HL-60/S4 treated with phorbol 12-myristate 13-acetate at 8.2 ng/mL for 4 days and 3 days (cell line): Measurements from ENCODE around the gene SYT1.

Source experiments
- in situ Hi-C: fragments of 300-500 bp; cut with MboI; formaldehyde crosslinking; loops from 2 replicates; pipeline ENCODE4 v1.15.0; 2022; ENCODE audit warnings: low sequenced_read_pairs

The SYT1 gene

GRCh38 chr12:78891646-78892353 lies 27.2 kb downstream of the SYT1 start:
- in situ Hi-C loops: no loop called here

GRCh38 chr12:78898416-78898815 lies 33.8 kb downstream of the SYT1 start:
- in situ Hi-C loops: no loop called here

- in situ Hi-C loops: no loop called here
These were observed 50.3 kb downstream of the SYT1 start for GRCh38 chr12:78914859-78915331.

DNA sequence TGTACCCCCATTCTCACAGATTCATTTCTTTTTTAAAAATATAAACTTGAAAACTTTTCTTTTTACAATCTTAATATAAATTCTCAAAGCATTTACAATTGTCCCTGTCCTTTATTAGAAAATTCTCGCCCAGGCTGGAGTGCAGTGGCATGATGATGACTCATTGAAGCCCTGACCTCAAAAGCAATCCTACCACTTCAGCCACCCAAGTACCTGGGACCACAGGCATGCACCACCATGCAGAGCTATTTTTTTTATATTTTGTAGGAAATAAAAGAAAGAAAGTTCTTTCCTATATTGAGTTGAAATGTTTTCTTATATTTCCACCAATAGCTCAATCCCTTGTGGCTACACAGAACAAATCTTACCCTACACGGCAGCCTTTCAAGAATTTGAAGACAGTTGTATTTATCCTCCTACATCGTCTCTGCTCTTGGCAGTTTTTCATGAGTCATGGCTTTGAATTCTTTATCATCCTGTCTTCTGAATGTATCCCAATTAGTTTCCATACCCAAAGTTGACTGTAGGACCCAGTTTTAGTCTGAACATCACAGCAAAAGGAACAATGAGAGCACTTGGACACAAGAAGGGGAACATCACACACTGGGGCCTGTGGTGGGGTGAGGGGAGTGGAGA lies 52.4 kb downstream of the SYT1 start:
- in situ Hi-C loops: no loop called here

DNA sequence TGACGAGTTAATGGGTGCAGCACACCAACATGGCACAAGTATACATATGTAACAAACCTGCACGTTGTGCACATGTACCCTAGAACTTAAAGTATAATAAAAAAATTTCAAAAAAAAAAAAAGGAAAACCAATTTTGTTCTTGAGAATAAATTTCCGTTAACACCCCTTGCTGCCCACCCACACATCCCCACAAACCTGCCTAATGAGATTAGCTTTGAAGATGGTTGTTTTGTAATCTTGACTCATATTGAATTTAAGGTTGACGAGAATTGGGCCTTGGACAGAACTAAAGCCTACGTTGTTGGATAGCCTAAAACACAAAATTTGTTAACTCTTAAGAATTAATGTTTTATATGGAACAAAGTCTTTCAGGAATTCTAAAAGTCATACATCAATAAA lies 52.9 kb downstream of the SYT1 start:
- in situ Hi-C loops: no loop called here

DNA sequence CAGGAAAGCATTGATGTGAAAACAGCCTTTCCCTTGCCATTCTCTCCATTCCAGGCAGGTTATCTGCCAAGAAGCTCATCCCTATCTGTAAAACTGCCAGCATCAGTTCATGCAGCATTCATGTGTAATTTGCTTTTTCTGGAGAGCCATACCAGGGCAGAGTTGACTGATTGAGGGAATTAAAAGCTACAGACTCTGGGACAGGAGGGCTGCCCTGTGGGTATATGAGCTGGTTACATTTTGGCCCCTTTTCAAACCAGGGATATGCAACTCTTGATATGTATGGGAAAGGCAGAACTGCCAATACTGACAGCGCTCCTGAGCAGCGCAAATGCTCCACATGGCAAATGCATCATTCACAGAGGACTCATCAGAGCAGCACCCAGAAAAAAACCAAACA lies 53.7 kb downstream of the SYT1 start:
- in situ Hi-C loops: no loop called here

DNA sequence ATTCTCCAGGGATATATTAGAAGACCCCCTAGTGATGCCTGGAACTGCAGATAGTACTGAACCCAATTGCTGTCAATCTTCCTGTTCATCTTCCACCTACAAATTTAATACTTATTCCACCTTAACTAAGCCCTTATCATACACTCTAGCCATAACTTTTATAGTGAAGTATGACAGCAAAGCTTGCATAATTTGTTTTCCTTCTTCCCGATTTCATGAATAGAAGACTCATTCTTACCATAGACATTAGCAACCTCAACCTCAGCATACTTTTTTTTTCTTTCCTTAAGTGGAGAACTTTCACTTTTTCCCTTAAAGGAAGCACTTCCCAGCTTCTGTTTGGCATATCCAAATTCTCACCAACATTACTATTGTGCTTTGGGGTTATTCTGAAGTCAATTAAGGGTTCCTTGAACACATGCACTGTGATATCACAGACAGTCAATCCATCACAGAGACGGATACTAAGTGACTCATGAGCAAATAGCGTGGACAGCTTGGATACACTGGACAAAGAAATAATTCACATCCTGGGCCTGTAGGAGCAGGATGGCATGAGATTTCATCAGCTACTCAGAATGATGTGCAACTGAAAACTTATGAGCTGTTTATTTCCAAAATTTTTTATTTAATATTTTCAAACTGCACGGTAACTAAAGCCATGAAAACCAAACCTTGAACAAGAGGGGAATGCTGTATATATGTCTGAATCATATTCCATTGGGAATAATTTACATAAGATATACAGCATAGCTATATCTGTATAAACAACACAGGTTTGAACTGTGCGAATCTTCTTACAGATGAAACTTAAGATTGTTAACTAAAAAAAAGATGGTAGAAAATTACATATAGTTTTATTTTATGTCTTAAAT lies 63.9 kb downstream of the SYT1 start:
- in situ Hi-C loops: no loop called here

- in situ Hi-C loops: no loop called here
These were observed 64.5 kb downstream of the SYT1 start for GRCh38 chr12:78929075-78929418.

DNA sequence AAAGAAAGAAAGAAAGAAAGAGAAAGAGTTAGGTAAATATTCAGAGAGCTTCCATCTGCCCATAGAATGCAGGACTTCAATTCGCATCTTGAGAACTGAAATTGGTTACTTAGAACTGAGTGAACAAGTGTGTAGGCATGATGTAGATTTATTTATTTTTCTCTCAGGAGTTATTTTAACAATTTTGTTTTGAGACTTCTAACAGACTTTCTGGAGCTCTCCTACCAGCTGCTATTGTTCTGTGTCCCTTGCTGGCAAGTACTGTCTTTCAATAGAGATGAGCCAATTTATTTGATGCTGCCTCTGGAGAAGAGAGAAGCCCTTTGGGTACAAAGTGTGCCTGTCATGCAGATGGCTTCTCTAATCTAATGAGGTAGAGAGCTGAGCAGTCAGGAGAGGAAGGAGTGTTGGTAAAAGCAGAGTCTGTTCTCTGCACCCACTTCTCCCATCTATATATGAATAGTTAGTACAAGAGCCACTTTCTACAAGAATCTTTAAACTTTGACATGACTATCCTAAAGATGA lies 67.0 kb downstream of the SYT1 start:
- in situ Hi-C loops: no loop called here

- in situ Hi-C loops: no loop called here
These were observed 68.4 kb downstream of the SYT1 start for GRCh38 chr12:78933014-78933413.

DNA sequence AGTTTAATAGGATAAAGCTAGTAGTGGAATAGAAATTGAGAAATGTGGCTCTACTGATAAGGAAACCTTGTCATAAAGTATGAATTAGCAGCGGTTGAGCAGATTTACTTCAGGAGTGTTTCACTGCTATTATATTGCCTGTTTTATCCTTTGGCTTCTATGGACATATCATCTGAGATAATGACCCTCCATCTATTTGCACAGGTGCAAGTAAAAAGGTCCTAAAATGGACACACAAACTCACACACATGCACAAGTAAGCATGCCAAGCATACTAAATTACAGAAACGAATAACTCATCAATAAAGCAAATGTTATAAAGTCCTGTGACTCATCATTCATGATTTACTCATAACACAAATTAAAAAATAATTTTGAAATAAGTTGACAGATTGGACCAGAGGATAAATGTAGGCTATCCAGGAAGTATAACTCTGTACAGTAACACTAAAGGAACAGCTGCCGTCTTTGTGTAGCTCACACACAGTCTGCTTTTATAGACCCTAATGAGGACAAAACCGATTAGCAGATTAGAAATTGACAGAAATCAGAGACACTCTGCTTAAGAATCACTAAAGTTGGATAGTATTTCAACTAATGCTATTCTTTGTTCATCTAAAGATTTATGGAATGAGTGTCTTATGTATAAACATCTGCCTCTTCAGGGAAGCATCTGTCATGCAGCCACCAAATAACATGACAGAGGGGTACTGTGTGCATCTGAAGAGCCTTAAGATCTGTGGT lies 73.9 kb downstream of the SYT1 start:
- in situ Hi-C loops: no loop called here

DNA sequence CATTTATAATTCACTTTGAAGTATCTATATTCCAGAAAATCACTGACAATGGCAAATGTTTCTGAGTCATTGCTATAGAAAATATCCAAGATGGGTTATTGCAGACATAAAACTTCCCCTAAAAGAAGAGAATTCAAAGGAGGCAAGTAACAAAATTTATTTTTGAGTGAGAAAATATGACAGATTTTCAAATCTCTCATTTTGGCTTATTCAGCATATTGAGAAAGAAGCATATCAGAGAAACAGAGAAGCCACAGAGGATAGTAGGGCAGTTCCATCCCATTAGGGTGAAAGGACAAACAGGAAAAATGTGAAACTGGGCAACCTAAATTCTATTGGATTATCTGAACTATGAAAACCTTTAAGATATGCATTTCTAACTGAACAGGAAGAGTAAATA lies 85.0 kb downstream of the SYT1 start:
- in situ Hi-C loops: no loop called here

GRCh38 chr12:78951803-78952551 lies 87.4 kb downstream of the SYT1 start:
- in situ Hi-C loops: no loop called here

DNA sequence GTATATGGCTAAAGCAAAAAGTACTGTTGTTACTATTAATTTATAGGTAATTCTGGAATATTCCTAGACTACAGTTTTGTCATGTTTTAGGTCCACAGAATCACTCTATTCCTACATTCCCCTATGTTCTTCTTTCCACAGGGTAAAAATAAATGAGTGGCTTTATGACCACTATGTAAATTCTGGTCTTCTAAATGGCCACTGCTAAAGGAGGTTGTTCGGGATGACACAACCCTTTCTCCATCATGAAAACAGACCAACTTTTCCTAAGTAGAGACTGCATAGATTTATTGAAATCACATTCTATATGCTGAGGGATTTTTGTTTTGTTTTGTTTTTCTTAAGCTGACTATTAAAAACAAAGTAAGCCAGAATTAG lies 88.0 kb downstream of the SYT1 start:
- in situ Hi-C loops: no loop called here

DNA sequence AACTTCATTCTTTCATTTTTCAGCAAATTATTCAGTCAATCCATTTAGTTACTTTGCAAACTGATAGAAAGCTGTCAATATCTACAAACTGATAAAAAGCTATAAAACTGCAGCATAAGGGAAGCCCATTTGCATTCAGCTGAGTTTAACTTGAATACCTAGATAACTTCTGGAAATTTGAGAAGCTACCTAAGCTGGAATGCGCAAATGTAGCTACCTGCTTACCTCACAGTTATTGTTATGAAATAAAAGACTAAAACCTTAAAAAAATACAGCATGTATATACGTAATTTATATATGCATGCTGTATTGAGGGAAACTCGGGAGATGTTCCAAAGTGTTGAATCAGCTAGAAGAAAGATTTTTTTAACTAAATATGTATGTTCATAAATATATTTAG lies 94.4 kb downstream of the SYT1 start:
- in situ Hi-C loops: no loop called here

- in situ Hi-C loops: no loop called here
These were observed 95.0 kb downstream of the SYT1 start for GRCh38 chr12:78959556-78959955.

DNA sequence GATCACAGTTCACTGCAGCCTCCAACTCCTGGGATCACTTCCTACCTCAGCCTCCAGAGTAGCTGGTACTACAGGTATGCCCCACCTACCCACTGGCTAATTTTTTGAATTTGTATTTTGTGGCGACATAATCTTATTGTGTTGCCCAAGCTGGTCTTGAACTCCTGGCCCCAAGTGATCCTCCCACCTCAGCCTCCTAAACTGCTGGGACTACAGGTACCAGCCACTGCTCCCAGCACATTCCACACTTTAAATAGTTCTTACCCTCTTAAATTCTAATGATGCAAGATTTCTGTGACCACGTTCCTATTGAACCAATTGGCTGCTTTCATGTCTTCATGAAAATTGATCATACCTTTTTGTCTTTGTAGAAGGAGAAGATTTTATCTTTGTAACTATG lies 96.6 kb downstream of the SYT1 start:
- in situ Hi-C loops: no loop called here

DNA sequence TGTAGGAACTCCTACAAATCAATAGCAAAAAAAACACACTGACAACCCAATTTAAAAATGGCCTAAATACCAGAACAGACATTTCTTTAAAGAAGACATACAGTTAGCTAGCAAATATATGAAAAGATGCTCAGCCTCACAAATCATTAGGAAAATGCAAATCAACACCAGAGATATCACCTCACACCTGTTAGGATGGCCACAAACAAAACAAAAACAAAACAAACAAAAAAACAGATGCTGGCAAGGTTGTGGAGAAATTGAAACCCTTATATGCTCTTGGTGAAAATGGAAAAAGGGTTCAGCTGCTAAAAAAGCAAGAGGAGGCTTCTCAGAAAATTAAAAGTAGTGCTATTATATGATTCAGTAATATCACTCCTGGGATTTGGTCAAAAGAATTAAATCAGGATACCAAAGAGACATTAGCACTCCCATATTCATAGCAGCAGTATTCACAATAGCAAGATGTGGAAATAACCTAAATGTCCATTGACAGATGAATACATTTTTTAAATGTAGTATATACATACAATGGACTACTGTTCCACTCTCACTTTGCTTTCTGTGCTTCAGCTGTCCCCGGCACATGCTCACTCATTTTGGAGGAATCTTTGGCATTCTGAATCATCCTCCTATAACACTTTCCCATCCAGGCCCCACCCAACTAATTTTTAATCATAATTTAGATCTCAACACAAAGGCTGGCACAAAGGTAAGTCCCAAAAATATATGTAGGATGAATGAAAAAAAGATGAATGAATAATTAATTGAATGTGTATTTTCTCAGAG lies 99.1 kb downstream of the SYT1 start:
- in situ Hi-C loops: no loop called here

GRCh38 chr12:78964521-78964920 lies 99.9 kb downstream of the SYT1 start:
- in situ Hi-C loops: no loop called here
